ENCODE data around the gene TMEM191C.

DNA sequence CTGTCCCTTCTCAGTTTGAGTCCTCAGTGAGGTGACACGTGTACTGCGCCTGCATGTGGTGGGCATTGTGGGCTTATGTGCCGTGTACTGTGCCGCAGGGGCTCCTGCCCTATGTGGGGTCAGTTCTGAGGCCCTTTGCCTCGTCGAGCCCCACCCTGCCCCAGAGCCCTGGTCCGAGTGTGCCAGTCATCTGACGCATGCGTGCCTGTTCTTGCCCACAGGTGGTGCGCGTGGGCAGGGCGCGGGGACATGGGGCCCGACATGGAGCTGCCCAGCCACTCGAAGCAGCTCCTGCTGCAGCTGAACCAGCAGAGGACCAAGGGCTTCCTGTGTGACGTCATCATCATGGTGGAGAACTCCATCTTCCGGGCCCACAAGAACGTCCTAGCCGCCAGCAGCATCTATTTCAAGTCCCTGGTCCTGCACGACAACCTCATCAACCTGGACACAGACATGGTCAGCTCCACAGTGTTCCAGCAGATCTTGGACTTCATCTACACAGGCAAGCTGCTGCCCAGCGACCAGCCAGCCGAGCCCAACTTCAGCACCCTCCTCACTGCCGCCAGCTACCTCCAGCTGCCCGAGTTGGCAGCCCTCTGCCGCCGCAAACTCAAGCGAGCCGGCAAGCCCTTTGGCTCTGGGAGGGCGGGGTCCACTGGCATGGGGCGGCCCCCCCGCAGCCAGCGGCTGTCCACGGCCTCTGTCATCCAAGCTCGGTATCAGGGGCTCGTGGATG, 22.3 kb upstream of the TMEM191C start:
- TF ChIP-seq CTCF (IDR thresholded peaks at IDR 0.05) (no peak), POLR2A (IDR thresholded peaks at IDR 0.05) (no peak)

Measured in heart left ventricle (tissue), 13 donors.